ENCODE data around the gene CFAP46. TPM values are rescaled to one million over a fixed set of nuclear protein-coding genes. Genes with fewer than 3 reads are reported as not detected.

Gene CFAP46
- total and polyA plus RNA-seq, 10 of the 15 experiments (the other 5 are each of a cell fraction or from before 2014, with no cell fraction given) = 0.01 to 0.18 (median 0.03) TPM; not detected in 7

DNA sequence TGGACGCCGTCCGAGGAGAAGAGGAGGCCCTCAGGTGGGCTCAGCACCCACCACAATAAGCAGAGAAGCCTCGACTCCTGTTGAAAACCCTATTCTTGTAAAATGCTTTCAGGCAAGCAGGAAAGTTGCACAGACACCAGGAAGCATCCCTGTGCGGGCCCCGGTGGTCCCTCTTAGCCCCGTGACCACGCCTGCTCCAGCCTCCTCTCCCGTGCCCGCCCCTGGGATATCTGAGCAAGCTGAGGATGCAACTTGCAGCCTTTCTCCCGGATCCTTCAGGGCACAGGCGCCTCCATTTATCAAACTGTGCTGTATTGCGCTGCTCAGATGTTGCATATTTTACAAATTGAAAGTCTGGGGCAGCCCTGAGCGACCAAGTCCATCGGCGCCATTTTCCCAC, 72.7 kb downstream of the CFAP46 start:
- H2AFZ ChIP-seq (ENCODE audit: control insufficient read depth, low read depth, low read length) = no peak overlapping the region
- FAIRE-seq = no peak
- ChIA-PET CTCF (no interaction called here), RAD21 (ENCODE audit: unreplicated experiment) (no interaction called here), SMC1A (ENCODE audit: uncharacterized antibody, unreplicated experiment) (no interaction called here), POLR2A (no interaction called here)
- no peaks in the 10 kb centered on the region for H3K79me2 ChIP-seq (ENCODE audit: control insufficient read depth, insufficient read depth, low read length)
- no peaks in the 10 kb centered on the region for H3K9me3 ChIP-seq (replicated peaks; ENCODE audit: control insufficient read depth, insufficient read depth, low read length)
- H3K4me2 ChIP-seq (ENCODE audit: control insufficient read depth, insufficient read depth) = no peak overlapping the region
- no peaks in the 10 kb centered on the region for H4K20me1 ChIP-seq (ENCODE audit: control insufficient read depth, insufficient read depth)
- no peak for TF ChIP-seq MTA2 (IDR thresholded peaks at IDR 0.05; ENCODE audit: low read depth)
- no peak for TF ChIP-seq SMAD1 (IDR thresholded peaks at IDR 0.05; ENCODE audit: low read depth, partially characterized antibody)
- no peak for TF ChIP-seq SMARCA5 (IDR thresholded peaks at IDR 0.05)
- TF ChIP-seq ZBTB40 (IDR thresholded peaks at IDR 0.05; ENCODE audit: borderline replicate concordance) = no peak
- TF ChIP-seq RELA (IDR thresholded peaks at IDR 0.05; ENCODE audit: borderline replicate concordance, partially characterized antibody) = no peak
- no peak for TF ChIP-seq LARP7 (IDR thresholded peaks at IDR 0.05)
- TF ChIP-seq RCOR1 (conservative IDR thresholded peaks at IDR 0.05; ENCODE audit: low read depth, low read length) = no peak
- TF ChIP-seq MYB (IDR thresholded peaks at IDR 0.05; ENCODE audit: borderline replicate concordance, low read depth, low read length) = no peak
- TF ChIP-seq SP1 (IDR thresholded peaks at IDR 0.05; ENCODE audit: low read depth, low read length) = no peak
- TF ChIP-seq JUNB (IDR thresholded peaks at IDR 0.05) = no peak
- TF ChIP-seq POU2F2 (IDR thresholded peaks at IDR 0.05; ENCODE audit: borderline replicate concordance, low read depth, low read length) = no peak
- TF ChIP-seq ESRRA (IDR thresholded peaks at IDR 0.05; ENCODE audit: low read length) = no peak
- TF ChIP-seq, protein P1, sequence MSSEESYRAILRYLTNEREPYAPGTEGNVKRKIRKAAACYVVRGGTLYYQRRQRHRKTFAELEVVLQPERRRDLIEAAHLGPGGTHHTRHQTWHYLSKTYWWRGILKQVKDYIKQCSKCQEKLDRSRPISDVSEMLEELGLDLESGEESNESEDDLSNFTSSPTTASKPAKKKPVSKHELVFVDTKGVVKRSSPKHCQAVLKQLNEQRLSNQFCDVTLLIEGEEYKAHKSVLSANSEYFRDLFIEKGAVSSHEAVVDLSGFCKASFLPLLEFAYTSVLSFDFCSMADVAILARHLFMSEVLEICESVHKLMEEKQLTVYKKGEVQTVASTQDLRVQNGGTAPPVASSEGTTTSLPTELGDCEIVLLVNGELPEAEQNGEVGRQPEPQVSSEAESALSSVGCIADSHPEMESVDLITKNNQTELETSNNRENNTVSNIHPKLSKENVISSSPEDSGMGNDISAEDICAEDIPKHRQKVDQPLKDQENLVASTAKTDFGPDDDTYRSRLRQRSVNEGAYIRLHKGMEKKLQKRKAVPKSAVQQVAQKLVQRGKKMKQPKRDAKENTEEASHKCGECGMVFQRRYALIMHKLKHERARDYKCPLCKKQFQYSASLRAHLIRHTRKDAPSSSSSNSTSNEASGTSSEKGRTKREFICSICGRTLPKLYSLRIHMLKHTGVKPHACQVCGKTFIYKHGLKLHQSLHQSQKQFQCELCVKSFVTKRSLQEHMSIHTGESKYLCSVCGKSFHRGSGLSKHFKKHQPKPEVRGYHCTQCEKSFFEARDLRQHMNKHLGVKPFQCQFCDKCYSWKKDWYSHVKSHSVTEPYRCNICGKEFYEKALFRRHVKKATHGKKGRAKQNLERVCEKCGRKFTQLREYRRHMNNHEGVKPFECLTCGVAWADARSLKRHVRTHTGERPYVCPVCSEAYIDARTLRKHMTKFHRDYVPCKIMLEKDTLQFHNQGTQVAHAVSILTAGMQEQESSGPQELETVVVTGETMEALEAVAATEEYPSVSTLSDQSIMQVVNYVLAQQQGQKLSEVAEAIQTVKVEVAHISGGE (CRISPR knock-in tag; IDR thresholded peaks at IDR 0.05) = no peak
- no peak for TF ChIP-seq NFIC (IDR thresholded peaks at IDR 0.05; ENCODE audit: low read depth, low read length)
- TF ChIP-seq EZH2 (IDR thresholded peaks at IDR 0.05; ENCODE audit: borderline replicate concordance, control insufficient read depth, low read depth, low read length) = no peak
- no peak for TF ChIP-seq MTA3 (IDR thresholded peaks at IDR 0.05; ENCODE audit: borderline replicate concordance, low read length)
- H3K27ac ChIP-seq (ENCODE audit: control insufficient read depth, insufficient read depth) = no peak overlapping the region
- no peak overlapping the region for H3K4me3 ChIP-seq
- H3K27me3 ChIP-seq (replicated peaks in 1 of 2; ENCODE audit: control insufficient read depth in 2 of 2, insufficient read depth in 2 of 2, low read length in 1 of 2) = no peaks in the 10 kb centered on the region
- no peak for ATAC-seq
- H3K9ac ChIP-seq (ENCODE audit: control insufficient read depth, insufficient read depth, low read length) = no peak overlapping the region
- in situ Hi-C loops (cut with MboI) (no loop called here), intact Hi-C loops (cut with micrococcal nuclease; ENCODE audit: unreplicated experiment) (no loop called here)
- no peak for DNase-seq (ENCODE audit: low read depth, low spot score)
- no TSS peak for BruUV-seq (replicated peaks)
- H3K36me3 ChIP-seq (ENCODE audit: control insufficient read depth in 2 of 2, insufficient read depth in 2 of 2, low read length in 1 of 2) = no peaks in the 10 kb centered on the region
- WGBS (ENCODE audit: insufficient coverage, insufficient replicate concordance, low lambda C conversion rate, missing lambda C conversion rate) = 58% methylated on average over 16 of the region's 16 CpGs
- H3K4me1 ChIP-seq (ENCODE audit: control insufficient read depth, insufficient read depth, low read length) = no peaks in the 10 kb centered on the region
